ENCODE measurements around the gene WDFY4. TPM values are rescaled to one million over a fixed set of nuclear protein-coding genes. Genes with fewer than 3 reads are reported as not detected.

Gene WDFY4
- polyA plus RNA-seq, 1 donor (not counting 4 experiments of a cell fraction or from before 2014, with no cell fraction given), result 0.04 TPM

- dilution Hi-C loops (cut with MboI; ENCODE audit: extremely low pct_ligation_motif_present, low sequenced_read_pairs), result no loop called here
- H3K27me3 ChIP-seq (ENCODE audit: control insufficient read depth, extremely low read depth, insufficient read depth, low read length), result peaks cover 5% of the 10 kb centered on the region
- DNase-seq (ENCODE audit: low read depth, low spot score), result no peak
Measured at GRCh38 chr10:48820699-48821098, 136.0 kb downstream of the WDFY4 start.

DNA sequence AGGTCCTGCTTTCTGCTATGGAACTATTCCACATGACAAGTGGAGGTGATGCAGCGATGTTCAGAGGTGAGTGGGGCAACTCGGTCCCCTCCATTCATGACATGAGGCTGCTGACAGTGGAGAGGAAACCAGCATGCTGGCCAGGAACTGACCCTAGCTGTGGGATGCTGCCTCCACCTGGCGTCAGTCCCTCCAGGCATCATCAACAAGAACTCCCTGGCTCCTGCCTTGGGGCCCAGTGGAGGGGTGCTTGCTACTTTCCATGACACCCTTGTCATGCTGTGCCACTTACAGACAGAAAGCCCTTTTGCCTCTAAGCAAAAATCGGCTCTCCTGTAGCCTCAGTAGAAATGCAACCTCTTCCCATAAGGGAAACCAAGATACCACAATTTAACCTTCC lies 136.4 kb downstream of the WDFY4 start:
- H4K20me1 ChIP-seq (ENCODE audit: control insufficient read depth, extremely low read depth, insufficient read depth, low read length), result no peaks in the 10 kb centered on the region
- H3K4me1 ChIP-seq (ENCODE audit: control insufficient read depth, extremely low read depth, insufficient read depth, low read length), result no peaks in the 10 kb centered on the region
- no peak overlapping the region for H3K27ac ChIP-seq (ENCODE audit: control insufficient read depth, insufficient read depth, low read length)
- no peaks in the 10 kb centered on the region for H3K36me3 ChIP-seq (ENCODE audit: control insufficient read depth in 2 of 2, extremely low read depth in 1 of 2, insufficient read depth in 2 of 2, low read length in 2 of 2)
- no peak overlapping the region for H3K9ac ChIP-seq (ENCODE audit: control insufficient read depth, extremely low read depth, insufficient read depth, low read length)
- no peak overlapping the region for H3K4me3 ChIP-seq (ENCODE audit: control insufficient read depth in 2 of 3, extremely low read depth in 1 of 3, insufficient read depth in 2 of 3, low read depth in 1 of 3, low read length in 3 of 3)
- no peak overlapping the region for H3K4me2 ChIP-seq (ENCODE audit: control insufficient read depth, extremely low read depth, insufficient read depth, low read depth, low read length)
- DNase-seq (ENCODE audit: low read depth, low spot score) (no peak), FAIRE-seq (no peak)
- peaks cover 5% of the 10 kb centered on the region for H3K27me3 ChIP-seq (ENCODE audit: control insufficient read depth, extremely low read depth, insufficient read depth, low read length)
- H2AFZ ChIP-seq (ENCODE audit: control insufficient read depth, low read length), result no peak overlapping the region
- H3K79me2 ChIP-seq (ENCODE audit: control insufficient read depth, insufficient read depth, low read length), result no peaks in the 10 kb centered on the region
- no peaks in the 10 kb centered on the region for H3K9me3 ChIP-seq (ENCODE audit: control insufficient read depth, low read depth, low read length)
- H3K9me1 ChIP-seq (ENCODE audit: control insufficient read depth, extremely low read depth, insufficient read depth, low read length), result no peaks in the 10 kb centered on the region
- TF ChIP-seq EZH2 (IDR thresholded peaks at IDR 0.05; ENCODE audit: low read length), result no peak
- TF ChIP-seq, protein P1, sequence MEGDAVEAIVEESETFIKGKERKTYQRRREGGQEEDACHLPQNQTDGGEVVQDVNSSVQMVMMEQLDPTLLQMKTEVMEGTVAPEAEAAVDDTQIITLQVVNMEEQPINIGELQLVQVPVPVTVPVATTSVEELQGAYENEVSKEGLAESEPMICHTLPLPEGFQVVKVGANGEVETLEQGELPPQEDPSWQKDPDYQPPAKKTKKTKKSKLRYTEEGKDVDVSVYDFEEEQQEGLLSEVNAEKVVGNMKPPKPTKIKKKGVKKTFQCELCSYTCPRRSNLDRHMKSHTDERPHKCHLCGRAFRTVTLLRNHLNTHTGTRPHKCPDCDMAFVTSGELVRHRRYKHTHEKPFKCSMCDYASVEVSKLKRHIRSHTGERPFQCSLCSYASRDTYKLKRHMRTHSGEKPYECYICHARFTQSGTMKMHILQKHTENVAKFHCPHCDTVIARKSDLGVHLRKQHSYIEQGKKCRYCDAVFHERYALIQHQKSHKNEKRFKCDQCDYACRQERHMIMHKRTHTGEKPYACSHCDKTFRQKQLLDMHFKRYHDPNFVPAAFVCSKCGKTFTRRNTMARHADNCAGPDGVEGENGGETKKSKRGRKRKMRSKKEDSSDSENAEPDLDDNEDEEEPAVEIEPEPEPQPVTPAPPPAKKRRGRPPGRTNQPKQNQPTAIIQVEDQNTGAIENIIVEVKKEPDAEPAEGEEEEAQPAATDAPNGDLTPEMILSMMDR (optimal IDR thresholded peaks at IDR 0.05 in 1 of 3, IDR thresholded peaks at IDR 0.05 in 1 of 3, conservative IDR thresholded peaks at IDR 0.05 in 1 of 3; ENCODE audit: extremely low read depth in 1 of 3, insufficient read depth in 2 of 3, low read length in 3 of 3), result no peak
- dilution Hi-C loops (cut with MboI; ENCODE audit: extremely low pct_ligation_motif_present, low sequenced_read_pairs), result no loop called here

More at GRCh38 chr10:48820699-48821098, 136.0 kb downstream of the WDFY4 start:
- no peak overlapping the region for H3K4me2 ChIP-seq (ENCODE audit: control insufficient read depth, extremely low read depth, insufficient read depth, low read depth, low read length)
- no peak for FAIRE-seq
- H3K9me3 ChIP-seq (ENCODE audit: control insufficient read depth, low read depth, low read length), result no peaks in the 10 kb centered on the region
- H3K36me3 ChIP-seq (ENCODE audit: control insufficient read depth in 2 of 2, extremely low read depth in 1 of 2, insufficient read depth in 2 of 2, low read length in 2 of 2), result no peaks in the 10 kb centered on the region
- H3K4me3 ChIP-seq (ENCODE audit: control insufficient read depth in 2 of 3, extremely low read depth in 1 of 3, insufficient read depth in 2 of 3, low read depth in 1 of 3, low read length in 3 of 3), result no peak overlapping the region
- H2AFZ ChIP-seq (ENCODE audit: control insufficient read depth, low read length), result no peak overlapping the region
- no peaks in the 10 kb centered on the region for H3K9me1 ChIP-seq (ENCODE audit: control insufficient read depth, extremely low read depth, insufficient read depth, low read length)
- H3K79me2 ChIP-seq (ENCODE audit: control insufficient read depth, insufficient read depth, low read length), result no peaks in the 10 kb centered on the region
- no peaks in the 10 kb centered on the region for H3K4me1 ChIP-seq (ENCODE audit: control insufficient read depth, extremely low read depth, insufficient read depth, low read length)
- H3K9ac ChIP-seq (ENCODE audit: control insufficient read depth, extremely low read depth, insufficient read depth, low read length), result no peak overlapping the region
- TF ChIP-seq, protein P1 (optimal IDR thresholded peaks at IDR 0.05 in 1 of 3, IDR thresholded peaks at IDR 0.05 in 1 of 3, conservative IDR thresholded peaks at IDR 0.05 in 1 of 3; ENCODE audit: extremely low read depth in 1 of 3, insufficient read depth in 2 of 3, low read length in 3 of 3), result no peak
- no peak for TF ChIP-seq EZH2 (IDR thresholded peaks at IDR 0.05; ENCODE audit: low read length)
- H4K20me1 ChIP-seq (ENCODE audit: control insufficient read depth, extremely low read depth, insufficient read depth, low read length), result no peaks in the 10 kb centered on the region
- no peak overlapping the region for H3K27ac ChIP-seq (ENCODE audit: control insufficient read depth, insufficient read depth, low read length)

All from keratinocyte (primary cell).